K562 (cell line): ENCODE data around the gene RSRP1. TPM values are rescaled to one million over a fixed set of nuclear protein-coding genes. Genes with fewer than 3 reads are reported as not detected.
A peak's percentile ranks its signal among the peaks of the same experiment; 100 is the strongest.

ENCODE experiments used
- ASH1L ChIP-seq: fragments of 450-650 bp; IDR thresholded peaks from 2 replicates; pipeline ENCODE4 v1.6.1; 2018; ENCODE audit warnings: borderline replicate concordance, mild to moderate bottlenecking, low read depth; ENCODE audit not compliant: partially characterized antibody
- ATF1 ChIP-seq, 2 experiments: fragments of 450-650 bp in 1 of 2; IDR thresholded peaks; 2 replicates each; pipeline ENCODE4 v1.6.1; 2016; ENCODE audit warnings: missing compliant biosample characterization in 1 of 2, missing genetic modification characterization in 1 of 2
- BDP1 ChIP-seq: IDR thresholded peaks from 3 replicates; pipeline ENCODE4 v1.6.1; 2011; ENCODE audit not compliant: insufficient read length, insufficient read depth
- BRD9 ChIP-seq: fragments of 450-650 bp; IDR thresholded peaks from 2 replicates; pipeline ENCODE4 v1.6.1; 2018; ENCODE audit warnings: low read depth; ENCODE audit not compliant: partially characterized antibody
- DIDO1 ChIP-seq: fragments of 450-650 bp; IDR thresholded peaks from 2 replicates; pipeline ENCODE4 v1.6.1; 2016; ENCODE audit warnings: low read depth, missing biosample characterization, missing genetic modification characterization
- EP400 ChIP-seq: fragments of 450-650 bp; IDR thresholded peaks from 2 replicates; pipeline ENCODE4 v1.6.1; 2017; ENCODE audit warnings: antibody characterized with exemption, mild to moderate bottlenecking, moderate library complexity
- GTF2E2 ChIP-seq: fragments of 200-800 bp; sonication (Bioruptor generic); IDR thresholded peaks from 2 replicates; pipeline ENCODE4 v1.6.1; 2016; ENCODE audit warnings: missing genetic modification characterization, missing compliant biosample characterization
- HNRNPH1 ChIP-seq: fragments of 200-400 bp; formaldehyde crosslinking; optimal IDR thresholded peaks from 2 replicates; pipeline ENCODE3; 2017; ENCODE audit warnings: low read depth, mild to moderate bottlenecking, low read length, moderate library complexity
- IFI16 ChIP-seq: fragments of 250-450 bp; sonication (Bioruptor Pico); IDR thresholded peaks from 2 replicates; pipeline ENCODE4 v2.1.2; 2022; ENCODE audit warnings: mild to moderate bottlenecking, inconsistent platforms
- KAT8 ChIP-seq: fragments of 450-650 bp; IDR thresholded peaks from 2 replicates; pipeline ENCODE4 v1.6.1; 2016; ENCODE audit warnings: low read depth, mild to moderate bottlenecking
- MIER1 ChIP-seq: fragments of 450-650 bp; IDR thresholded peaks from 2 replicates; pipeline ENCODE4 v1.6.1; 2016; ENCODE audit warnings: antibody characterized with exemption, mild to moderate bottlenecking, low read depth
- NR2C1 ChIP-seq, 2 experiments: fragments of 450-650 bp; IDR thresholded peaks; 2 replicates each; pipeline ENCODE4 v1.6.1; 2017; ENCODE audit warnings: mild to moderate bottlenecking in 2 of 2, antibody characterized with exemption in 1 of 2, inconsistent platforms in 1 of 2, missing compliant biosample characterization in 1 of 2, missing genetic modification characterization in 1 of 2
- POLR2AphosphoS2 ChIP-seq: IDR thresholded peaks from 2 replicates; pipeline ENCODE4 v1.6.1; 2012; ENCODE audit warnings: low read length, improper control_type of control experiment
- SAP30 ChIP-seq: fragments of 200-600 bp; sonication (generic); IDR thresholded peaks from 2 replicates; pipeline ENCODE4 v1.6.1; 2012; ENCODE audit warnings: borderline replicate concordance, low read depth, mild to moderate bottlenecking, moderate library complexity, low read length, control low read depth, inconsistent platforms; ENCODE audit not compliant: insufficient read depth, poor library complexity, severe bottlenecking
- SIX5 ChIP-seq, 2 experiments: IDR thresholded peaks; 2 replicates each; pipeline ENCODE4 v1.6.1; 2011; ENCODE audit warnings: low read length in 2 of 2, borderline replicate concordance in 1 of 2, low read depth in 1 of 2, mild to moderate bottlenecking in 1 of 2, moderate library complexity in 1 of 2; ENCODE audit not compliant: insufficient read depth in 1 of 2
- SLC30A9 ChIP-seq: fragments of 250-450 bp; sonication (Bioruptor Pico); IDR thresholded peaks from 2 replicates; pipeline ENCODE4 v1.8.0; 2022; ENCODE audit warnings: mild to moderate bottlenecking, moderate library complexity
- SP1 ChIP-seq: sonication (generic); formaldehyde crosslinking; IDR thresholded peaks from 2 replicates; pipeline ENCODE4 v1.8.1; 2022; ENCODE audit warnings: mild to moderate bottlenecking, missing genetic modification reagents
- TAF1 ChIP-seq: IDR thresholded peaks from 2 replicates; pipeline ENCODE4 v1.6.1; 2011; ENCODE audit warnings: mild to moderate bottlenecking, low read length, moderate library complexity; ENCODE audit not compliant: insufficient read depth, control insufficient read depth, severe bottlenecking; ENCODE audit errors: extremely low read depth
- TAF7 ChIP-seq: fragments of 450-650 bp; IDR thresholded peaks from 2 replicates; pipeline ENCODE4 v1.6.1; 2016; ENCODE audit warnings: missing genetic modification characterization, missing compliant biosample characterization
- WHSC1 ChIP-seq: IDR thresholded peaks from one replicate; pipeline ENCODE4 v1.6.1; 2012; ENCODE audit warnings: low read length, control low read depth, inconsistent platforms
- ZBTB12 ChIP-seq: fragments of 250-450 bp; sonication (Bioruptor Pico); IDR thresholded peaks from 2 replicates; pipeline ENCODE4 v1.4.0; 2020
- ZNF384 ChIP-seq: IDR thresholded peaks from 2 replicates; pipeline ENCODE4 v1.6.1; 2012; ENCODE audit warnings: low read depth, low read length, improper control_type of control experiment
- ZNF518B ChIP-seq: fragments of 250-450 bp; sonication (Bioruptor Pico); IDR thresholded peaks from 2 replicates; pipeline ENCODE4 v1.5.0; 2021; ENCODE audit warnings: mild to moderate bottlenecking, moderate library complexity
- ZNF668 ChIP-seq: fragments of 250-450 bp; sonication (Bioruptor Pico); IDR thresholded peaks from 2 replicates; pipeline ENCODE4 v1.8.0; 2022; ENCODE audit warnings: mild to moderate bottlenecking, inconsistent platforms
- polyA plus RNA-seq, 8 experiments: library from polyadenylated mRNA; depleted of rRNA in 4 of 8; stranded (reverse) in 5 of 8; unstranded in 3 of 8; fragments of >200 nt; fragmentation: Nextera tagmentation in 2 of 8; fragmentation: Illumina TruSeq in 1 of 8; extraction: Ambion mirVana in 2 of 8; extraction: Trizol in 1 of 8; gene quantifications; 2 replicates each; pipeline versions ENCODE4 v1.2.1 to v1.2.3, GENCODE V29; 2011 to 2014; ENCODE audit warnings: inconsistent platforms in 1 of 8, missing spikeins in 1 of 8
- total RNA-seq, 7 experiments: library from RNA; depleted of rRNA in 6 of 7; stranded (reverse); fragments of >200 nt in 6 of 7; fragmentation: Illumina TruSeq in 2 of 7; extraction: Trizol in 2 of 7; gene quantifications; 2 replicates each; pipeline versions ENCODE4 v1.2.1 to v1.2.3, GENCODE V29; 2011 to 2021; ENCODE audit warnings: low replicate concordance in 1 of 7

RSRP1 gene
- total and polyA plus RNA-seq, 9 of the 15 experiments (the other 6 are each of a cell fraction or from before 2014, with no cell fraction given), result 27.2 to 283 (median 146) TPM

DNA sequence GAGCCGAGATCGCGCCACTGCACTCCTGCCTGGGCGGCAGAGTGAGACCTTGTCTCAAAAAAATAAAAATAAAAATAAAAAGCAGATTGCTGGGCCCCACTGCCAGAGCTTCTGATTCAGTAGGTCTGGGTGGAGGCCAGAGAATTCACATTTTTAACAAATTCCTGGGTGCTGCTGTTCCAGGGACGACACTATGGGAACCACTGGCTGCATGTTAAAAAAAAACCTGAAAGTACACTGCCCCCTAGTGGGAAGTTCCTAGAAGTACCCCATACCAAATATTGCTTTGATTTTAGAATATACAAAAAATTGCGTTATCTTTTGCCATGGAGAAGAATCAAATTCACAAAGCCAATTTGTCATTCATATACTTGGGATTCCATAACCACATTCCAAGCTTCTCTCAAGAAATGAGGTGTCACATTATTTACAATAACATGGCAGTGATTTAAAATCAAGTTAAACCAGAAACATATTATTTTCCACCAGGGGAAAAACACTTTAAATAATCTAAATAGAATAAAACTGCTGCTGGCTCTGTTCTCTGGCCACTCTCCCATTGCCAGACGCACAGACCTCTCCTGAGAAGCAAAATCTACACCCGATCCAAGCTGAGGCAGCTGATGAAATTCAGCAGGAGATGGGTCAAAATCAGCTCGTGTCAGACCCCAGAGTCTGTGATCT is 42.3 kb downstream of the RSRP1 start (continued):
- no peak for TF ChIP-seq ZNF518B (CRISPR knock-in tag)
- no peak for TF ChIP-seq SP1 (CRISPR knock-in tag)
- no peak for TF ChIP-seq POLR2AphosphoS2
- no peak for TF ChIP-seq TAF7 (tag)
- TF ChIP-seq BDP1, result no peak
- TF ChIP-seq WHSC1, result no peak
- no peak for TF ChIP-seq ZBTB12
- no peak for TF ChIP-seq NR2C1 (IDR thresholded peaks at IDR 0.05)
- no peak for TF ChIP-seq NR2C1 (tag; IDR thresholded peaks at IDR 0.05)
- TF ChIP-seq EP400, result no peak
- TF ChIP-seq IFI16 (CRISPR knock-in tag), result no peak
- TF ChIP-seq ZNF384, result peak; percentile 87
- no peak for TF ChIP-seq TAF1
- TF ChIP-seq SLC30A9 (CRISPR knock-in tag), result no peak
- TF ChIP-seq ASH1L, result no peak
- no peak for TF ChIP-seq DIDO1 (tag)
- TF ChIP-seq ATF1 (CRISPR knock-in tag; IDR thresholded peaks at IDR 0.05), result no peak
- TF ChIP-seq ATF1 (tag; IDR thresholded peaks at IDR 0.05), result no peak
- TF ChIP-seq SIX5 (IDR thresholded peaks at IDR 0.05; ENCODE audit: borderline replicate concordance in 1 of 2, insufficient read depth in 1 of 2, low read depth in 1 of 2, low read length in 2 of 2), result no peak
- no peak for TF ChIP-seq BRD9
- TF ChIP-seq KAT8, result no peak
- no peak for TF ChIP-seq GTF2E2 (tag)
- 0 out of 2 replicates have a peak, but pooled peaks have one; percentile 9 for TF ChIP-seq ZNF668
- no peak for TF ChIP-seq MIER1
- no peak for TF ChIP-seq SAP30
- no peak for TF ChIP-seq HNRNPH1
